IMR-90 (cell line): ENCODE results near the gene ERICH6B. TPM values are rescaled to one million over a fixed set of nuclear protein-coding genes. Genes with fewer than 3 reads are reported as not detected.

Experiments used
- ATAC-seq: fragments of 200-7000 bp; cut with Tn5 transposase; 2 replicates; pipeline ENCODE4 v1.9.1; 2020; ENCODE audit warnings: low read depth, mild to moderate bottlenecking, moderate library complexity
- BruUV-seq: library from RNA; stranded (reverse); fragments of 400-500 nt; replicated peaks from 2 replicates; lab custom pipeline; 2021; lab: Mats Ljungman, UMichigan
- CTCF ChIA-PET: fragments of 300-600 bp; formaldehyde crosslinking; extraction: SDS; loops from one replicate; lab custom pipeline; 2021; ENCODE audit warnings: antibody characterized with exemption; lab: Yijun Ruan, JAX
- POLR2A ChIA-PET: fragments of 300-600 bp; sonication (Branson Sonifier 250); formaldehyde crosslinking; loops from one replicate; lab custom pipeline; 2022; ENCODE audit warnings: antibody characterized with exemption; ENCODE audit not compliant: unreplicated experiment; lab: Charles Lee
- DNase-seq: peaks from one replicate; pipeline ENCODE4 v3.0.0; 2013
- H2AFZ ChIP-seq: replicated peaks from 2 replicates; pipeline ENCODE3; 2013; ENCODE audit warnings: low read length, mild to moderate bottlenecking; ENCODE audit not compliant: poor library complexity
- H2AK5ac ChIP-seq: 2 replicates; pipeline ENCODE4 v1.6.1; 2013; ENCODE audit warnings: low read depth, low read length, inconsistent platforms
- H2AK9ac ChIP-seq: replicated peaks from 2 replicates; pipeline ENCODE3; 2013; ENCODE audit warnings: mild to moderate bottlenecking, low read depth, low read length, moderate library complexity; ENCODE audit not compliant: poor library complexity
- H2BK120ac ChIP-seq: 2 replicates; pipeline ENCODE4 v1.6.1; 2013; ENCODE audit warnings: low read depth, low read length, inconsistent platforms
- H2BK15ac ChIP-seq: 3 replicates; pipeline ENCODE4 v1.6.1; 2013; ENCODE audit warnings: low read depth, low read length, inconsistent platforms
- H2BK20ac ChIP-seq: 2 replicates; pipeline ENCODE4 v1.6.1; 2013; ENCODE audit warnings: low read depth, mild to moderate bottlenecking, inconsistent platforms, low read length, moderate library complexity
- H2BK5ac ChIP-seq: 2 replicates; pipeline ENCODE4 v1.6.1; 2013; ENCODE audit warnings: mild to moderate bottlenecking, low read depth, low read length, inconsistent platforms; ENCODE audit not compliant: poor library complexity, severe bottlenecking
- H3K14ac ChIP-seq: replicated peaks from 2 replicates; pipeline ENCODE4 v1.6.1; 2013; ENCODE audit warnings: low read depth, low read length, inconsistent platforms
- H3K18ac ChIP-seq: 2 replicates; pipeline ENCODE4 v1.6.1; 2013; ENCODE audit warnings: low read depth, low read length, control low read depth
- H3K23ac ChIP-seq: 2 replicates; pipeline ENCODE4 v1.6.1; 2013; ENCODE audit warnings: low read depth, low read length, inconsistent platforms
- H3K27ac ChIP-seq: 2 replicates; pipeline ENCODE4 v1.5.1; 2013; ENCODE audit warnings: mild to moderate bottlenecking, control low read depth, low read length; ENCODE audit not compliant: insufficient read depth
- H3K27me3 ChIP-seq: 2 replicates; pipeline ENCODE4 v1.6.1; 2013; ENCODE audit warnings: low read length; ENCODE audit not compliant: control insufficient read depth, insufficient read depth
- H3K36me3 ChIP-seq: 2 replicates; pipeline ENCODE4 v1.6.1; 2013; ENCODE audit warnings: low read length, mixed read lengths; ENCODE audit not compliant: control insufficient read depth, insufficient read depth
- H3K4ac ChIP-seq: 2 replicates; pipeline ENCODE4 v1.6.1; 2013; ENCODE audit warnings: low read depth, low read length, inconsistent platforms
- H3K4me1 ChIP-seq: 2 replicates; pipeline ENCODE4 v1.6.1; 2013; ENCODE audit warnings: low read length, mixed read lengths; ENCODE audit not compliant: control insufficient read depth, insufficient read depth
- H3K4me2 ChIP-seq: 2 replicates; pipeline ENCODE4 v1.6.1; 2013; ENCODE audit warnings: low read depth, mild to moderate bottlenecking, control low read depth, low read length, moderate library complexity
- H3K4me3 ChIP-seq: 2 replicates; pipeline ENCODE4 v1.5.1; 2013; ENCODE audit warnings: low read depth, mild to moderate bottlenecking, control low read depth, low read length, moderate library complexity; ENCODE audit not compliant: insufficient read depth
- H3K56ac ChIP-seq: 2 replicates; pipeline ENCODE4 v1.6.1; 2013; ENCODE audit warnings: low read length, inconsistent platforms; ENCODE audit not compliant: insufficient read depth; ENCODE audit errors: extremely low read depth
- H3K79me1 ChIP-seq, 2 experiments: 2 replicates each; pipeline ENCODE4 v1.6.1; 2013; ENCODE audit warnings: low read length in 2 of 2, inconsistent platforms in 1 of 2, low read depth in 1 of 2
- H3K9ac ChIP-seq: 2 replicates; pipeline ENCODE4 v1.6.1; 2013; ENCODE audit warnings: low read depth, low read length, control low read depth
- H3K9me1 ChIP-seq: 2 replicates; pipeline ENCODE4 v1.6.1; 2013; ENCODE audit warnings: low read length, inconsistent platforms; ENCODE audit not compliant: insufficient read depth
- H3K9me3 ChIP-seq: 2 replicates; pipeline ENCODE4 v1.6.1; 2013; ENCODE audit warnings: low read length; ENCODE audit not compliant: control insufficient read depth, insufficient read depth
- H4K20me1 ChIP-seq: 2 replicates; pipeline ENCODE4 v1.6.1; 2013; ENCODE audit warnings: low read length, inconsistent platforms; ENCODE audit not compliant: insufficient read depth
- H4K5ac ChIP-seq: 2 replicates; pipeline ENCODE4 v1.6.1; 2013; ENCODE audit warnings: mild to moderate bottlenecking, low read depth, low read length, control low read depth
- H4K8ac ChIP-seq, 2 experiments: 2 replicates each; pipeline ENCODE4 v1.6.1; 2013; ENCODE audit warnings: low read depth in 2 of 2, low read length in 2 of 2, control low read depth in 1 of 2, inconsistent platforms in 1 of 2
- H4K91ac ChIP-seq: 2 replicates; pipeline ENCODE4 v1.6.1; 2013; ENCODE audit warnings: low read depth, low read length, inconsistent platforms; ENCODE audit not compliant: insufficient read depth
- BHLHE40 ChIP-seq: fragments of 150-350 bp; IDR thresholded peaks from 2 replicates; pipeline ENCODE4 v1.6.1; 2016; ENCODE audit warnings: mild to moderate bottlenecking, low read depth, low read length
- CEBPB ChIP-seq: IDR thresholded peaks from 2 replicates; pipeline ENCODE4 v1.6.1; 2012; ENCODE audit warnings: low read depth, low read length, improper control_type of control experiment
- CHD1 ChIP-seq: IDR thresholded peaks from 2 replicates; pipeline ENCODE4 v1.6.1; 2012; ENCODE audit warnings: low read depth, low read length, improper control_type of control experiment
- FOS ChIP-seq: fragments of 150-350 bp; IDR thresholded peaks from 2 replicates; pipeline ENCODE4 v1.6.1; 2016; ENCODE audit warnings: low read depth, low read length
- MAFK ChIP-seq: IDR thresholded peaks from 2 replicates; pipeline ENCODE4 v1.6.1; 2012; ENCODE audit warnings: low read depth, low read length, improper control_type of control experiment
- MAZ ChIP-seq: IDR thresholded peaks from 2 replicates; pipeline ENCODE4 v1.6.1; 2012; ENCODE audit warnings: low read depth, mild to moderate bottlenecking, low read length, improper control_type of control experiment, moderate library complexity, borderline replicate concordance
- MXI1 ChIP-seq: IDR thresholded peaks from 2 replicates; pipeline ENCODE4 v1.6.1; 2012; ENCODE audit warnings: low read depth, mild to moderate bottlenecking, low read length, moderate library complexity, borderline replicate concordance
- NFE2L2 ChIP-seq: fragments of 150-350 bp; IDR thresholded peaks from 2 replicates; pipeline ENCODE4 v1.6.1; 2016; ENCODE audit warnings: low read depth, mild to moderate bottlenecking, low read length
- POLR2A ChIP-seq: IDR thresholded peaks from 2 replicates; pipeline ENCODE4 v1.6.1; 2012; ENCODE audit warnings: mild to moderate bottlenecking, low read depth, low read length
- RAD21 ChIP-seq: IDR thresholded peaks from 2 replicates; pipeline ENCODE4 v1.6.1; 2012; ENCODE audit warnings: low read length, improper control_type of control experiment
- RCOR1 ChIP-seq: IDR thresholded peaks from 2 replicates; pipeline ENCODE4 v1.6.1; 2012; ENCODE audit warnings: mild to moderate bottlenecking, low read length, improper control_type of control experiment; ENCODE audit not compliant: insufficient replicate concordance
- RFX5 ChIP-seq: IDR thresholded peaks from 2 replicates; pipeline ENCODE4 v1.8.0; 2012; ENCODE audit warnings: low read depth, mild to moderate bottlenecking, low read length, moderate library complexity
- SMC3 ChIP-seq: fragments of 150-350 bp; IDR thresholded peaks from 2 replicates; pipeline ENCODE4 v1.6.1; 2016; ENCODE audit warnings: low read depth, mild to moderate bottlenecking, antibody characterized with exemption, low read length, moderate library complexity
- WGBS, 2 experiments: methylation state at CpG; one replicate each; pipeline versions ENCODE4 v1.1.5 to v1.1.7; 2013; ENCODE audit warnings: missing lambda C conversion rate in 2 of 2; ENCODE audit not compliant: insufficient read length in 1 of 2; ENCODE audit errors: extremely low coverage in 2 of 2; 5-methylcytosine and 5-hydroxymethylcytosine counted together
- dilution Hi-C: fragments of 300-500 bp; cut with HindIII; formaldehyde crosslinking; loops from one replicate; pipeline ENCODE4 v1.14.3; 2018; ENCODE audit warnings: low sequenced_read_pairs; ENCODE audit not compliant: unreplicated experiment
- in situ Hi-C: fragments of 300-500 bp; cut with MboI; formaldehyde crosslinking; loops from 3 replicates; pipeline ENCODE4 v1.14.3; 2019; ENCODE audit warnings: low sequenced_read_pairs, inconsistent platforms, mixed read lengths
- intact Hi-C: fragments of 100-400 bp; cut with micrococcal nuclease; formaldehyde crosslinking; loops from 2 replicates; pipeline ENCODE4 v1.10.0; 2022
- polyA plus RNA-seq, 3 experiments: library from polyadenylated mRNA; depleted of rRNA; stranded (reverse); fragments of >200 nt; gene quantifications; 2 replicates each; pipeline ENCODE4 v1.2.3, GENCODE V29; 2012; ENCODE audit warnings: low replicate concordance in 1 of 3
- total RNA-seq: library from RNA; depleted of rRNA; stranded (reverse); fragments of >200 nt; gene quantifications from 2 replicates; pipeline ENCODE4 v1.2.3, GENCODE V29; 2012
- TF ChIP-seq, protein P1 (sequence below): fragments of 150-350 bp; IDR thresholded peaks from 2 replicates; pipeline ENCODE4 v1.6.1; 2016; ENCODE audit warnings: low read depth, mild to moderate bottlenecking, low read length, moderate library complexity, borderline replicate concordance
- TF ChIP-seq, protein P2 (sequence below): fragments of 150-350 bp; IDR thresholded peaks from 2 replicates; pipeline ENCODE4 v1.6.1; 2017; ENCODE audit warnings: mild to moderate bottlenecking, antibody characterized with exemption, low read length, low read depth
- TF ChIP-seq, protein P3 (sequence below): conservative IDR thresholded peaks from 2 replicates; pipeline ENCODE4 v1.5.1; 2012; ENCODE audit warnings: mild to moderate bottlenecking, low read depth, low read length, improper control_type of control experiment

Gene ERICH6B
- total and polyA plus RNA-seq, 2 of the 4 experiments (the other 2 are of a cell fraction) = not detected

DNA sequence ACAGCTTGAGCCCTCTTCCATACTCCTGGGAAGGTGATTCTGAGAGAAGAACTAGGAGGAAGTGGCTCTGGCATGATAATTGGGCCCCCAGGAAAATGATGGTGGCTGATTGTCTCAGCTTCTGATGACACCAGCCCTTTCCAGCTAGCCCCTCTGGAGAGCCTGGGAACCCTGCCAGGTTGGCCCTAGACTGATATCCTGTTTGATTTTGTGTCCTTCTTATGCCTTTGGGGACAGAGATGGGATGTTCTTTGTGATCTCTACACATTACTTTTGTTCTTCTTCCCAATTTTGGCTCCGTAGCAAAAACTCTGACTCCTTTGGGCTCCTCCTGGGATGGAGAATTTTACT lies 39.7 kb downstream of the ERICH6B start:
- Histone ChIP-seq H4K8ac (no peak overlapping the region), H2AFZ (no peak overlapping the region), H2BK15ac (no peak overlapping the region), H3K4me1 (no peaks in the 10 kb centered on the region), H3K4me2 (no peak overlapping the region), H3K27ac (no peak overlapping the region), H2BK5ac (no peak overlapping the region), H3K56ac (no peak overlapping the region), H3K36me3 (no peaks in the 10 kb centered on the region), H3K23ac (no peak overlapping the region), H3K9me3 (no peaks in the 10 kb centered on the region), H3K79me1 (no peaks in the 10 kb centered on the region), H3K9me1 (no peaks in the 10 kb centered on the region), H4K20me1 (no peaks in the 10 kb centered on the region), H4K91ac (no peak overlapping the region), H3K4ac (no peak overlapping the region), H2BK120ac (no peak overlapping the region), H3K4me3 (no peak overlapping the region), H2AK9ac (no peak overlapping the region), H3K18ac (no peak overlapping the region), H3K27me3 (peaks cover 16% of the 10 kb centered on the region), H2BK20ac (no peak overlapping the region), H2AK5ac (no peak overlapping the region), H4K5ac (no peak overlapping the region), H3K14ac (no peak overlapping the region), H3K9ac (no peak overlapping the region)
- TF ChIP-seq MAFK = no peak
- TF ChIP-seq, protein P1, sequence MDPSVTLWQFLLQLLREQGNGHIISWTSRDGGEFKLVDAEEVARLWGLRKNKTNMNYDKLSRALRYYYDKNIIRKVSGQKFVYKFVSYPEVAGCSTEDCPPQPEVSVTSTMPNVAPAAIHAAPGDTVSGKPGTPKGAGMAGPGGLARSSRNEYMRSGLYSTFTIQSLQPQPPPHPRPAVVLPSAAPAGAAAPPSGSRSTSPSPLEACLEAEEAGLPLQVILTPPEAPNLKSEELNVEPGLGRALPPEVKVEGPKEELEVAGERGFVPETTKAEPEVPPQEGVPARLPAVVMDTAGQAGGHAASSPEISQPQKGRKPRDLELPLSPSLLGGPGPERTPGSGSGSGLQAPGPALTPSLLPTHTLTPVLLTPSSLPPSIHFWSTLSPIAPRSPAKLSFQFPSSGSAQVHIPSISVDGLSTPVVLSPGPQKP = no peak
- no peak for TF ChIP-seq BHLHE40
- TF ChIP-seq, protein P2, sequence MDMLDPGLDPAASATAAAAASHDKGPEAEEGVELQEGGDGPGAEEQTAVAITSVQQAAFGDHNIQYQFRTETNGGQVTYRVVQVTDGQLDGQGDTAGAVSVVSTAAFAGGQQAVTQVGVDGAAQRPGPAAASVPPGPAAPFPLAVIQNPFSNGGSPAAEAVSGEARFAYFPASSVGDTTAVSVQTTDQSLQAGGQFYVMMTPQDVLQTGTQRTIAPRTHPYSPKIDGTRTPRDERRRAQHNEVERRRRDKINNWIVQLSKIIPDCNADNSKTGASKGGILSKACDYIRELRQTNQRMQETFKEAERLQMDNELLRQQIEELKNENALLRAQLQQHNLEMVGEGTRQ = no peak
- no peak for TF ChIP-seq RFX5
- no peak for TF ChIP-seq RAD21
- no peak for TF ChIP-seq NFE2L2
- TF ChIP-seq RCOR1 = no peak
- TF ChIP-seq, protein P3, sequence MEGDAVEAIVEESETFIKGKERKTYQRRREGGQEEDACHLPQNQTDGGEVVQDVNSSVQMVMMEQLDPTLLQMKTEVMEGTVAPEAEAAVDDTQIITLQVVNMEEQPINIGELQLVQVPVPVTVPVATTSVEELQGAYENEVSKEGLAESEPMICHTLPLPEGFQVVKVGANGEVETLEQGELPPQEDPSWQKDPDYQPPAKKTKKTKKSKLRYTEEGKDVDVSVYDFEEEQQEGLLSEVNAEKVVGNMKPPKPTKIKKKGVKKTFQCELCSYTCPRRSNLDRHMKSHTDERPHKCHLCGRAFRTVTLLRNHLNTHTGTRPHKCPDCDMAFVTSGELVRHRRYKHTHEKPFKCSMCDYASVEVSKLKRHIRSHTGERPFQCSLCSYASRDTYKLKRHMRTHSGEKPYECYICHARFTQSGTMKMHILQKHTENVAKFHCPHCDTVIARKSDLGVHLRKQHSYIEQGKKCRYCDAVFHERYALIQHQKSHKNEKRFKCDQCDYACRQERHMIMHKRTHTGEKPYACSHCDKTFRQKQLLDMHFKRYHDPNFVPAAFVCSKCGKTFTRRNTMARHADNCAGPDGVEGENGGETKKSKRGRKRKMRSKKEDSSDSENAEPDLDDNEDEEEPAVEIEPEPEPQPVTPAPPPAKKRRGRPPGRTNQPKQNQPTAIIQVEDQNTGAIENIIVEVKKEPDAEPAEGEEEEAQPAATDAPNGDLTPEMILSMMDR = no peak
- TF ChIP-seq SMC3 = no peak
- TF ChIP-seq CHD1 = no peak
- no peak for TF ChIP-seq MXI1
- TF ChIP-seq CEBPB = no peak
- no peak for TF ChIP-seq POLR2A
- TF ChIP-seq MAZ = no peak
- no peak for TF ChIP-seq FOS
- in situ Hi-C loops (no loop called here), dilution Hi-C loops (no loop called here), intact Hi-C loops (no loop called here)
- CTCF ChIA-PET = no interaction called here
- no CpG with 5 or more reads among the region's 1 CpG for WGBS, 2 experiments
- DNase-seq (no peak), ATAC-seq (no peak)
- POLR2A ChIA-PET = no interaction called here
- no TSS peak for BruUV-seq
